ENCODE results near the gene YIPF1. TPM values are rescaled to one million over a fixed set of nuclear protein-coding genes. Genes with fewer than 3 reads are reported as not detected.

YIPF1 gene
- total and polyA plus RNA-seq, 2 donors (not counting 1 experiment from before 2014, with no cell fraction given): 13.9 to 15.8 TPM

DNA sequence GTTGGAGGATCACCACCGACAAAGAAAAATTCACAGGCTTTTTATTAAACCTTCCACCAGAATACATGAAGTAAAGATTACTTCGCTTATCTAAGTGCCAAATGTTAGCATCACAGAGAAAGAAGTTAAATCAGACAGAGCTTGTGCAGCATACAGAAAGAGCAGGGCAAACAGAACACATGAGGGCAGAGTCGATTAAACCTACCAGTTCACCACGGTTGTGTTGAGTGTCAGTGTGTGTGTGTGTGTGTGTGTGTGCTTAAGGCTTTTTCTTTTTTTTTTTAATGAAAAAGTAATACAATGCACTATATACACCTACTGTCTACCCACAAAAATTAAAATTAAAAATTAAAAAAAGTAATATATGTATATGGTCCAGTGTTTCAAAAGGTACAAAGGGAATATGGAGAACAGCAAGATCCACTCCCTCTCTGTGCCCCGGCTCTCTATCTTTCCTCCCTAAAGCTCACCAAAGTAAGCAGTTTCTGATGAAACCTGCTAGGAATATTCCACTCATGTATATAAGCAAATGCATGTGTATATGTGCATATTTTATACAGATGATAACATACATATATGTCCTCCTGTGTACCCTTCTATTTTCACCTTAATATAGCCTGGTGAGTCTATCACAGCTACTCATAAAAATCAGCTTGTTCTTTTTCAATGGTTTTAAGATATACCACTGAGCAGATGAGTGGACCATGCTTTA, 17.7 kb downstream of the YIPF1 start:
- ChIA-PET CTCF (interaction anchor here (1.7 to 4.3 kb wide), 3 partner anchors 12 to 88 kb away, joined by 8 to 53 read pairs (median 14); no protein-coding TSS in a partner anchor), POLR2A (no interaction called here)
- H3K4me3 ChIP-seq (ENCODE audit: control extremely low read depth in 1 of 5, extremely low read depth in 1 of 5, insufficient read depth in 1 of 5, low read depth in 2 of 5, low read length in 4 of 5): no peak overlapping the region
- H3K9me3 Mint-ChIP-seq (ENCODE audit: insufficient read depth): no peaks in the 10 kb centered on the region
- TF ChIP-seq EZH2 (IDR thresholded peaks at IDR 0.05; ENCODE audit: borderline replicate concordance, insufficient read depth, low read depth, low read length, poor library complexity, severe bottlenecking): no peak
- TF ChIP-seq, protein P1, sequence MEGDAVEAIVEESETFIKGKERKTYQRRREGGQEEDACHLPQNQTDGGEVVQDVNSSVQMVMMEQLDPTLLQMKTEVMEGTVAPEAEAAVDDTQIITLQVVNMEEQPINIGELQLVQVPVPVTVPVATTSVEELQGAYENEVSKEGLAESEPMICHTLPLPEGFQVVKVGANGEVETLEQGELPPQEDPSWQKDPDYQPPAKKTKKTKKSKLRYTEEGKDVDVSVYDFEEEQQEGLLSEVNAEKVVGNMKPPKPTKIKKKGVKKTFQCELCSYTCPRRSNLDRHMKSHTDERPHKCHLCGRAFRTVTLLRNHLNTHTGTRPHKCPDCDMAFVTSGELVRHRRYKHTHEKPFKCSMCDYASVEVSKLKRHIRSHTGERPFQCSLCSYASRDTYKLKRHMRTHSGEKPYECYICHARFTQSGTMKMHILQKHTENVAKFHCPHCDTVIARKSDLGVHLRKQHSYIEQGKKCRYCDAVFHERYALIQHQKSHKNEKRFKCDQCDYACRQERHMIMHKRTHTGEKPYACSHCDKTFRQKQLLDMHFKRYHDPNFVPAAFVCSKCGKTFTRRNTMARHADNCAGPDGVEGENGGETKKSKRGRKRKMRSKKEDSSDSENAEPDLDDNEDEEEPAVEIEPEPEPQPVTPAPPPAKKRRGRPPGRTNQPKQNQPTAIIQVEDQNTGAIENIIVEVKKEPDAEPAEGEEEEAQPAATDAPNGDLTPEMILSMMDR (IDR thresholded peaks at IDR 0.05): no peak
- H3K9me3 ChIP-seq (ENCODE audit: control extremely low read depth in 1 of 3, control insufficient read depth in 2 of 3, insufficient read depth in 1 of 3, low read length in 2 of 3): no peaks in the 10 kb centered on the region
- no peak overlapping the region for H3K27ac Mint-ChIP-seq
- no peaks in the 10 kb centered on the region for H4K20me1 ChIP-seq (ENCODE audit: control insufficient read depth, insufficient read depth, low read length, poor library complexity, severe bottlenecking)
- H3K36me3 ChIP-seq (replicated peaks in 1 of 2; ENCODE audit: control extremely low read depth in 1 of 2, control insufficient read depth in 1 of 2, extremely low read depth in 1 of 2, insufficient read depth in 2 of 2, low read length in 1 of 2): peaks cover 4 to 13% of the 10 kb centered on the region in 2 experiments
- no peak overlapping the region for H2AFZ ChIP-seq (ENCODE audit: insufficient read depth, low read depth, low read length, poor library complexity, severe bottlenecking)
- peaks cover 5% of the 10 kb centered on the region for H3K4me1 Mint-ChIP-seq
- DNase-seq: no peak
- no peak overlapping the region for H3K4me3 Mint-ChIP-seq
- H3K79me2 ChIP-seq (ENCODE audit: control insufficient read depth, insufficient read depth, low read length): no peaks in the 10 kb centered on the region
- ATAC-seq (ENCODE audit: low read depth): no peak
- no peaks in the 10 kb centered on the region for H3K27me3 Mint-ChIP-seq
- WGBS (ENCODE audit: insufficient coverage): 83% methylated on average over 1 of the region's 5 CpGs
- H3K27ac ChIP-seq (ENCODE audit: low read length in 2 of 2): no peak overlapping the region
- no peaks in the 10 kb centered on the region for H3K27me3 ChIP-seq (replicated peaks in 1 of 4; ENCODE audit: control extremely low read depth in 1 of 4, control insufficient read depth in 3 of 4, insufficient read depth in 4 of 4, low read length in 3 of 4)
- intact Hi-C loops (cut with micrococcal nuclease): no loop called here
- H3K4me2 ChIP-seq (replicated peaks; ENCODE audit: low read depth, low read length, poor library complexity, severe bottlenecking): no peak overlapping the region
- H3K4me1 ChIP-seq (ENCODE audit: control insufficient read depth in 2 of 2, insufficient read depth in 2 of 2, low read length in 2 of 2): peaks cover 6 to 7% of the 10 kb centered on the region in 2 donors
- H3K9ac ChIP-seq (ENCODE audit: low read length): no peak overlapping the region

DNA sequence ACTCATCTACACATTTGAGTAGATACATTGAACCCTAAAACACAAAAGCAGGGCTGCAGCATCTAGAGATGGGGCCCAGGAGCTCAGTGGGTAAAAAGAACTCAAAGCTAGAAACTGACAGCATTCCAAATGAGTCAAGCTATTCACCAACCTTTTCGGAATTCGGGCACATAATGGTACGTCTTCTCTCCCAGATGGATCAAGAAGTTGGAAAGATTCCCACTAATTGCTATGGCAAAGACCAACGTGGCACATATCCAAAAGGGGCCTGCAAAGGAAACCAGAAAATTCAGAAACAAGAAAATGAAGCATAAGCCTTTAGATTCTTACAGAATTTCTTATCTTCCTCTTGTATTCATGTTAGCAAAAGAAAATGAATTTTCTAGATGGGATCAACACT, 18.4 kb downstream of the YIPF1 start:
- CTCF ChIA-PET: interaction anchor here (0.6 to 4.3 kb wide), 3 partner anchors 7 to 80 kb away, joined by 3 to 53 read pairs (median 21); no protein-coding TSS in a partner anchor
- Histone ChIP-seq H3K4me3 (ENCODE audit: control extremely low read depth in 1 of 5, extremely low read depth in 1 of 5, insufficient read depth in 1 of 5, low read depth in 2 of 5, low read length in 4 of 5) (no peak overlapping the region), H2AFZ (ENCODE audit: insufficient read depth, low read depth, low read length, poor library complexity, severe bottlenecking) (no peak overlapping the region), H3K4me2 (replicated peaks; ENCODE audit: low read depth, low read length, poor library complexity, severe bottlenecking) (no peak overlapping the region), H3K27me3 (replicated peaks in 1 of 4; ENCODE audit: control extremely low read depth in 1 of 4, control insufficient read depth in 3 of 4, insufficient read depth in 4 of 4, low read length in 3 of 4) (no peaks in the 10 kb centered on the region), H3K9me3 (ENCODE audit: control extremely low read depth in 1 of 3, control insufficient read depth in 2 of 3, insufficient read depth in 1 of 3, low read length in 2 of 3) (no peaks in the 10 kb centered on the region), H4K20me1 (ENCODE audit: control insufficient read depth, insufficient read depth, low read length, poor library complexity, severe bottlenecking) (no peaks in the 10 kb centered on the region), H3K79me2 (ENCODE audit: control insufficient read depth, insufficient read depth, low read length) (no peaks in the 10 kb centered on the region), H3K36me3 (replicated peaks in 1 of 2; ENCODE audit: control extremely low read depth in 1 of 2, control insufficient read depth in 1 of 2, extremely low read depth in 1 of 2, insufficient read depth in 2 of 2, low read length in 1 of 2) (peaks cover 7 to 17% of the 10 kb centered on the region in 2 experiments), H3K4me1 (ENCODE audit: control insufficient read depth in 2 of 2, insufficient read depth in 2 of 2, low read length in 2 of 2) (peaks cover 6 to 7% of the 10 kb centered on the region in 2 donors), H3K27ac (ENCODE audit: low read length in 2 of 2) (no peak overlapping the region), H3K9ac (ENCODE audit: low read length) (no peak overlapping the region)
- no peaks in the 10 kb centered on the region for H3K27me3 Mint-ChIP-seq
- DNase-seq: no peak
- no peak overlapping the region for H3K4me3 Mint-ChIP-seq
- H3K9me3 Mint-ChIP-seq (ENCODE audit: insufficient read depth): no peaks in the 10 kb centered on the region
- no peak overlapping the region for H3K27ac Mint-ChIP-seq
- intact Hi-C loops (cut with micrococcal nuclease): no loop called here
- H3K4me1 Mint-ChIP-seq: peaks cover 5% of the 10 kb centered on the region
- POLR2A ChIA-PET: no interaction called here
- ATAC-seq (ENCODE audit: low read depth): no peak
- 98% methylated on average over 4 of the region's 4 CpGs for WGBS (ENCODE audit: insufficient coverage)
- TF ChIP-seq, protein P1 (IDR thresholded peaks at IDR 0.05): no peak
- no peak for TF ChIP-seq EZH2 (IDR thresholded peaks at IDR 0.05; ENCODE audit: borderline replicate concordance, insufficient read depth, low read depth, low read length, poor library complexity, severe bottlenecking)

All from B cell (primary cell).